Right ventricle myocardium superior (tissue), 1 donor: ENCODE measurements around the gene PRELP. TPM values are rescaled to one million over a fixed set of nuclear protein-coding genes. Genes with fewer than 3 reads are reported as not detected.
A peak's percentile ranks its signal among the peaks of the same experiment; 100 is the strongest.

Experiments used
- ATAC-seq: fragments of 200-7000 bp; cut with Tn5 transposase; one replicate; pipeline ENCODE4 v1.9.1; 2020; ENCODE audit warnings: mild to moderate bottlenecking; ENCODE audit not compliant: poor library complexity
- DNase-seq: peaks from one replicate; pipeline ENCODE4 v3.0.0-alpha.2; 2020
- intact Hi-C: fragments of 100-400 bp; cut with DNase I; formaldehyde crosslinking; loops from one replicate; pipeline ENCODE4 v1.11.2; 2022
- total RNA-seq: library from RNA; stranded (reverse); fragmentation: NEBNext Ultra II Directional; extraction: Animal tissue kit (Norgen Biotek cat#: 25700); gene quantifications from one replicate; pipeline ENCODE4 v1.2.1, GENCODE V29; 2021
- donor health status: DM: no; HTN: yes; CAD: no; lungs with severe emphysema.

PRELP gene
- total RNA-seq, 1 donor from 2014 or later: 22.9 TPM

DNA sequence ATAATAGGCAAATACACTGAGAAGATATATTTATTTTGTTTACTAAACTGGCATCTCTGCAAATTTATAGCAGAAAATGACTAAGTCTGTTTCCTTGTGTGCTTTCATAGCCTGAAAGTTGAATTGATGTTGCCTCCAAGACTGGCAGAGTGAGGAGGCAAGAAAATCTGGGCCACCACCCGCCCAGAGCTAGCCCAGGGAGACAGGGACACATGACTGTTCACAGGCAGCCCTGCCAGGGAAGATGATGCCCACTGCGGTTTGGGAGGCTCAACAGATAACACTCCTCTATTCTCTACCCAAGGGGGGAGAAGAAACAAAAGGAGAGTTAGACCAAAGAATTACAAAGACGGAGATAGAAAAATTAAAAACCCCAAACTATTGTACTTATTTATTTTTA lies 55.5 kb downstream of the PRELP start:
- intact Hi-C loops: no loop called here
- ATAC-seq (no peak), DNase-seq (no peak)

DNA sequence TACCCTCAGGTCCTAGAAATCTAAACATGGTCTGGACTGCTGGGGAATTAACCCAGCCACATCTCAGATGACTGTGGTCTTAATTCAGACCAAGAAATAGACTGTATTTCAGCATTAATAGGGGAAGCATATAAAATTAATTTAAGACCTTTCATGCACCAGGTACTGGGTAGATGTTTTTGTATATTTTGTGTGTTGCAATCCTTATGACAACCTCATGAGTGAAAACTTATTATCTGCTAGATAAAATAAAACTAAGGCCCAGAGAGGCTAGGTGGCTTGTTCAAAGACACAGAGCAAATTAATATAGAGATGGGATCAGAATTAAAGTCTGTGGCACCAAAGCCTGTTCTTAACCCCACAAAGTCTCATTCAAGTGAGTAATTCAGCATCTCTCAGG lies 58.4 kb downstream of the PRELP start:
- DNase-seq (no peak), ATAC-seq (no peak)
- intact Hi-C loops: no loop called here

DNA sequence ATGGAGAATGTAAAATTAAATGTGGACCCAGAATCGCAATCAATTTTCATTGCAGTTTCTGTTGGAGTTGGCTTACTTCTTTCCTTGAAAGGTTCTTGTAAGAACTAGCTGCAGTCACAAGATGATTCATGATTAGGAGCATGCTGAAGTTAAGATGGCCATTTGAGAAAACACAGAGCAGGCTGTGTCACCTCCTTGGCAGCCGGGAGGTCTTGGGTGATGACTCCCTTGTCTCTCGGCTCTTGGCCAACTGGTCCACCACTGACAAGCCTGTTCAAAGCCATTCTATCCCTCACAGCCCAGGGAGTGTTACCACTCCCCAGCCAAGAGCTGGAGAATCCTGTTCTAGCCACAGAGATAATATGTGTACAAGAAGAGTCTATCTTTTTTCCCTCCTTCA lies 58.9 kb downstream of the PRELP start:
- ATAC-seq (peak; percentile 17), DNase-seq (no peak)
- intact Hi-C loops: no loop called here

DNA sequence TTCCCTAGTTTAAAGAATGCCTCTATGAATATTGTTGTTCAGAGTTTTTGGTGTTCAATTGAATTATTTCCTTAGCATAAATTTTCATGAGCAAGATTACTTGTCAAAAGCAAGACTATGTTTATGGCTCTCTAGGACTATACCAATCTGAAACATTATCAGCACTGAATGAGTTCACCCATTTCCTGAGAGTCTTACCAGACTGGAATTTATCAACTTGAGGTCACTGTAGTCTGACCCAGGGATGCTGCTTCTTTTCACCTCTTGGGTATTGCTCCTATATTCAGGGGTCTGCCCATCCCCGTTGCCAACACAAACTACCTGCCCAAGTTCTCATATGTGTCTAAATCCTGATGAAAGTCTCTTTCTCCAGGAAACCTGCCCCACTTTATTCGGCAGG lies 61.0 kb downstream of the PRELP start:
- intact Hi-C loops: no loop called here
- no peak for DNase-seq
- no peak for ATAC-seq

DNA sequence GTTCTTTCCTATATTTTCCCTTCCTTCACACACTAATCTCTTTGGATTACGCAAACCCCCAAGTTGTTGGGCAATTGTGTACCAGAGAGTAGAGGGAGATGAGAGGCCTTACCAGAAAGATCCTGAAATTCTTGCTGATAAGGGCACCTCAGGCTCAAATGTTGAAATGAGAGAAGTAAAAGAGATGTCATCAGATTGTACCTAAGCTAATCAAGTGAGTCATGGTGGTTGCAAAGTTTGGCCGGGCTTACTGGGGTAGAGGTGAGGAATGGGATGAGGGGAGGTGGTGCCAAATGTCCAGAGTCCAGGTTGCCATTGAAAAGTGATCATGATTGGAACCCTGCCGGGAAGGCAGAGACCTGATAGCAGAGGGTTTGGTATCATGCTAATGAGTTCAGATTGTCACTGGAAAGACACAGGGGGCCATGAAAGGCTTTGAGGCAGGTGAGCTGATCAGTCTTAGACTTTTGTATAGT lies 61.4 kb downstream of the PRELP start:
- intact Hi-C loops: no loop called here
- DNase-seq: no peak
- ATAC-seq: peak; percentile 25

DNA sequence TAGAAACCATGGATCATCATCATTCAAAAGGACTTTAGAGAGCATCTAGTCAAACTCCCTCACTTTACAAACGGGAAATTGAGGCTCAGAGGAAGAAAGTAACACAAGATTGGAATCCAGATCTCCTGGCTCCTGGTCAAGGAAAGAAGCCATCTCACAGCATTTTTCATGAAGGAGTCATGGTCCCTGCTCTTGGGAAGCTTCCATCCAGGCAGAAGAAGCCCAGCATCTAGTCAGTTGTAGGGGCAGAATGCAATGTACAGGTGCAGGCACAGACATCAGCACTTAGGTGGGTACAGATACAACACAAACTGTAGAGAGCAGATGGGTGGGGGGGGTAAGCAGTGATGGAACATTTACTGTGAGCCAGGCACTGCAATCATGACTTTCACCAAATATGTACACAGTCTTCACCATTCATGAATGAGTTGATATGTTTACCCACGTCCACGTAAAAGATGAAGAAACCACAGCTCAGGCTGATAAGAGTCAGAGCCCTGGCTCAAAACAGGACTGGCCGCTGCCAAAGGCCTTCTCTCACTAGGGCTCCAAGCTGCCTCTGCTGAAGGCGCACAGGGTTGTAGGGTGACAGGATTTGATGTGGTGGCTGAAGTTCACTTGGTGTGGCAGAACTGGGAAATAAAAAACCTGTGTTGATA lies 62.3 kb downstream of the PRELP start:
- ATAC-seq (peak; percentile 71), DNase-seq (no peak)
- intact Hi-C loops: no loop called here

DNA sequence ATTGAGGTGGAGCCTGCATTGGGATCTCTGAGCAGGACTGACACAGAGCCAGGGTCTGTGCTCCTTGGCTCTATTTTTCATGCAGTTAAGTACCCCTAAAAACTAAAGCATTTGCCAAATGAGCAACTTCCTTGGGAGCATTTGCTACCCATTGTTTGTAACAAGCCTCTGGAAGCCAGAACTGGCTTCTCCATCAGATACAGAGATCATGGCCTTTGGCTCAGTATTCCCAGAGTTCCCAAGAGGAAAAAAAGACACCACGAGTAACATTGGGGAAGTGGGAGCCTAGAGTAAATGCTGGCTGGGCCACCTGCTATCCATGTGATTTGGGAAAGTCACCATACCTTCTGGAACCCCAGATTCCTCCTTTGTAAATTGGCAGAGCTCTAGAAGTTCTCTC lies 63.1 kb downstream of the PRELP start:
- DNase-seq (no peak), ATAC-seq (no peak)
- intact Hi-C loops: no loop called here

DNA sequence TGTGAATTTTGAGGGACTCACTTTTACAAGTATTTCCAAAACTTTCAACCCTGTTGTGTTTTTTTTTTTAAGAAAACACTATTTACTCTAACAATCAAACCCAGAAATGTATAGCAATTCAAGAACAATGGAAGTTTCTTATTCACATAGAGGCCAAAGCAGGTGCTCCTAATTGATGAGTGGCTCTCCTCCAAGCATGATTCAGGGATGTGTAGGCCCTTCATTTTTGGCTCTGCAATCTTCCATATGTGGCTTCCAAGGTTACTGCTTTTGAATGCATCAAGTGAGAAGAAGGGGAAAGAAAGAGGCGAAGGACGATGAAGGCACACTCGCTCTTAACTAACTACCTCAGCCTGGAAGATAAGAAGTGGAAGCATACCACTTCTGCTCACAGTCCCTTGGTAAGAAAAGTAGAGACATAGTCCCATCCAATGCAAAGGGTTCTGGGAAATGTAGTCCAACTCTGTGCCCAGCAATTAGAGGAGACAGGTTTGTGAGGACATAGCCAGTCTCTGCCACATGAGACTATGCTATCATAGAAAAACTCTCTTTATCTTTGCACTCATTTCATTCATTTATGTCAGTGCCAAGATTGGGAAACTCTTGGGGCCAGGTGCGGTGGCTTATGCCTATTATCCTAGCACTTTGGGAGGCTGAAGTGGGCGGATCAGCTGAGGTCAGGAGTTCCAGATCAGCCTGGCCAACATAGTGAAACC lies 64.4 kb downstream of the PRELP start:
- ATAC-seq: peak; percentile 49
- intact Hi-C loops: no loop called here
- no peak for DNase-seq

Other genes with a start within 250 kb of the PRELP start
- gene CHIT1, start 246.1 kb upstream of the PRELP start, total RNA-seq: 0.48 TPM
- gene BTG2, start 170.3 kb upstream of the PRELP start, total RNA-seq: 40.5 TPM
- 5.9 TPM for gene FMOD, start 124.7 kb upstream of the PRELP start, total RNA-seq
- not detected for gene OPTC, start 18.3 kb downstream of the PRELP start, total RNA-seq
- 62.9 TPM for gene ATP2B4, start 151.0 kb downstream of the PRELP start, total RNA-seq